Activated B cell treated with CpG ODN at 0.5 μM for 24 hours (primary cell): Measurements from ENCODE around the gene EHBP1. TPM values are rescaled to one million over a fixed set of nuclear protein-coding genes. Genes with fewer than 3 reads are reported as not detected.

Source experiments
- ATAC-seq: fragments of 200-7000 bp; cut with Tn5 transposase; one replicate; pipeline ENCODE4 v1.10.0; 2021; ENCODE audit warnings: low read depth, mild to moderate bottlenecking, moderate library complexity
- CTCF ChIA-PET: fragments of 350-600 bp; sonication (Branson Sonifier 250); formaldehyde crosslinking; loops from one replicate; lab custom pipeline; 2021; ENCODE audit warnings: antibody characterized with exemption; lab: Charles Lee
- POLR2A ChIA-PET: fragments of 350-600 bp; sonication (Branson Sonifier 250); formaldehyde crosslinking; loops from one replicate; lab custom pipeline; 2021; ENCODE audit warnings: antibody characterized with exemption; lab: Charles Lee
- DNase-seq: peaks from one replicate; pipeline ENCODE4 v3.0.0; 2022
- H3K27ac Mint-ChIP-seq: one replicate; pipeline ENCODE4 v1.8.0; 2020; ENCODE audit warnings: mixed read lengths
- H3K27me3 Mint-ChIP-seq: one replicate; pipeline ENCODE4 v1.8.0; 2021; ENCODE audit warnings: mixed read lengths
- H3K36me3 Mint-ChIP-seq: one replicate; pipeline ENCODE4 v1.8.0; 2021; ENCODE audit warnings: low read depth, mixed read lengths
- H3K4me1 Mint-ChIP-seq: one replicate; pipeline ENCODE4 v1.8.0; 2021; ENCODE audit warnings: mixed read lengths
- H3K4me3 Mint-ChIP-seq: one replicate; pipeline ENCODE4 v1.8.0; 2020; ENCODE audit warnings: mild to moderate bottlenecking, mixed read lengths
- H3K9me3 Mint-ChIP-seq: one replicate; pipeline ENCODE4 v1.8.0; 2020; ENCODE audit warnings: mixed read lengths
- CTCF ChIP-seq: fragments of 200-600 bp; IDR thresholded peaks from one replicate; pipeline ENCODE4 v1.8.0; 2022; ENCODE audit warnings: antibody characterized with exemption, mild to moderate bottlenecking
- intact Hi-C: fragments of 100-400 bp; cut with micrococcal nuclease; formaldehyde crosslinking; loops from one replicate; pipeline ENCODE4 v1.15.1; 2024
- total RNA-seq: library from RNA; stranded (reverse); gene quantifications from 2 replicates; pipeline ENCODE4 v1.2.3, GENCODE V29; 2022

EHBP1 gene
- total RNA-seq, 1 donor from 2014 or later = 24.0 TPM

- peaks cover 5% of the 10 kb centered on the region for H3K36me3 Mint-ChIP-seq
- no peaks in the 10 kb centered on the region for H3K27me3 Mint-ChIP-seq
- ATAC-seq (no peak), DNase-seq (no peak)
- no peak overlapping the region for H3K27ac Mint-ChIP-seq
- CTCF ChIA-PET = no interaction called here
- intact Hi-C loops = no loop called here
- H3K4me1 Mint-ChIP-seq = no peaks in the 10 kb centered on the region
- no peak for TF ChIP-seq CTCF
- peaks cover 4% of the 10 kb centered on the region for H3K9me3 Mint-ChIP-seq
- POLR2A ChIA-PET = no interaction called here
- H3K4me3 Mint-ChIP-seq = no peak overlapping the region
These were observed 139.0 kb downstream of the EHBP1 start for GRCh38 chr2:62844311-62845090.

- H3K4me3 Mint-ChIP-seq = no peak overlapping the region
- no peak overlapping the region for H3K27ac Mint-ChIP-seq
- no peaks in the 10 kb centered on the region for H3K27me3 Mint-ChIP-seq
- ChIA-PET CTCF (no interaction called here), POLR2A (no interaction called here)
- ATAC-seq (no peak), DNase-seq (no peak)
- TF ChIP-seq CTCF = no peak
- H3K4me1 Mint-ChIP-seq = no peaks in the 10 kb centered on the region
- peaks cover 5% of the 10 kb centered on the region for H3K36me3 Mint-ChIP-seq
- peaks cover 4% of the 10 kb centered on the region for H3K9me3 Mint-ChIP-seq
- intact Hi-C loops = no loop called here
These were observed 139.7 kb downstream of the EHBP1 start for GRCh38 chr2:62845256-62845655.

- H3K27ac Mint-ChIP-seq = no peak overlapping the region
- no peak overlapping the region for H3K4me3 Mint-ChIP-seq
- POLR2A ChIA-PET = no interaction called here
- DNase-seq = no peak
- no peaks in the 10 kb centered on the region for H3K4me1 Mint-ChIP-seq
- intact Hi-C loops = no loop called here
- no peaks in the 10 kb centered on the region for H3K27me3 Mint-ChIP-seq
- peaks cover 16% of the 10 kb centered on the region for H3K36me3 Mint-ChIP-seq
- ATAC-seq = no peak
- TF ChIP-seq CTCF = no peak
- CTCF ChIA-PET = no interaction called here
- peaks cover 5% of the 10 kb centered on the region for H3K9me3 Mint-ChIP-seq
These were observed 146.7 kb downstream of the EHBP1 start for GRCh38 chr2:62852254-62852653.

- no peaks in the 10 kb centered on the region for H3K4me1 Mint-ChIP-seq
- no peak overlapping the region for H3K4me3 Mint-ChIP-seq
- H3K27ac Mint-ChIP-seq = no peak overlapping the region
- POLR2A ChIA-PET = no interaction called here
- DNase-seq = no peak
- H3K9me3 Mint-ChIP-seq = peaks cover 5% of the 10 kb centered on the region
- no peak for TF ChIP-seq CTCF
- ATAC-seq = no peak
- H3K27me3 Mint-ChIP-seq = no peaks in the 10 kb centered on the region
- peaks cover 16% of the 10 kb centered on the region for H3K36me3 Mint-ChIP-seq
- intact Hi-C loops = no loop called here
- CTCF ChIA-PET = no interaction called here
These were observed 149.3 kb downstream of the EHBP1 start for GRCh38 chr2:62854600-62855514.
